K562 (cell line): Measurements from ENCODE around the gene RBMS3. TPM values are rescaled to one million over a fixed set of nuclear protein-coding genes. Genes with fewer than 3 reads are reported as not detected.

Experiments
- ATAC-seq: fragments of 200-7000 bp; cut with Tn5 transposase; 3 replicates; pipeline ENCODE4 v1.9.1; 2020; ENCODE audit warnings: moderate library complexity
- BruUV-seq: library from RNA; stranded (reverse); fragments of 400-500 nt; replicated peaks from 2 replicates; lab custom pipeline; 2021; lab: Mats Ljungman, UMichigan
- CTCF ChIA-PET: fragments of 300-600 bp; formaldehyde crosslinking; extraction: SDS; loops from one replicate; lab custom pipeline; 2021; ENCODE audit warnings: low intra/inter-chr PET ratio; lab: Yijun Ruan, JAX
- POLR2A ChIA-PET: fragments of 300-600, 350-650 bp; sonication (Branson Sonifier 250); formaldehyde crosslinking; extraction: SDS; loops from one replicate; lab custom pipeline; 2021; ENCODE audit warnings: antibody characterized with exemption, inconsistent platforms; lab: Yijun Ruan, JAX
- DNase-seq, 4 experiments: peaks; one replicate each; pipeline versions ENCODE4 v3.0.0 to v3.0.0-alpha.2; 2011 to 2018; ENCODE audit warnings: low spot score in 3 of 4, mixed read lengths in 3 of 4; ENCODE audit errors: extremely low read depth in 1 of 4
- FAIRE-seq: peaks from 2 replicates; lab custom pipeline; 2011; peaks lifted over from hg19 to GRCh38; lab: Jason Lieb, UNC
- H2AFZ ChIP-seq: 2 replicates; pipeline ENCODE4 v1.6.0; 2011; ENCODE audit warnings: low read depth, low read length, control low read depth, inconsistent platforms
- H3K27ac ChIP-seq: fragments of 200-600 bp; 3 replicates; pipeline ENCODE4 v1.8.0; 2011; ENCODE audit warnings: low read depth, mild to moderate bottlenecking, control low read depth, inconsistent platforms, low read length, moderate library complexity, mixed read lengths; ENCODE audit errors: extremely low read depth
- H3K27me3 ChIP-seq, 2 experiments: fragments of 300-600 bp in 1 of 2; 2 replicates in 1 of 2; 3 replicates in 1 of 2; pipeline versions ENCODE4 v1.6.0 to v1.8.0; 2011; ENCODE audit warnings: inconsistent platforms in 2 of 2, low read length in 2 of 2, mild to moderate bottlenecking in 1 of 2, mixed read lengths in 1 of 2, moderate library complexity in 1 of 2; ENCODE audit not compliant: control insufficient read depth in 2 of 2, insufficient read depth in 2 of 2
- H3K36me3 ChIP-seq: fragments of 300-600 bp; 3 replicates; pipeline ENCODE4 v1.8.0; 2011; ENCODE audit warnings: mild to moderate bottlenecking, low read length, inconsistent platforms; ENCODE audit not compliant: control insufficient read depth, insufficient read depth
- H3K4me1 ChIP-seq, 2 experiments: fragments of 200-600 bp in 1 of 2; replicated peaks in 1 of 2; 2 replicates in 1 of 2; 3 replicates in 1 of 2; pipeline versions ENCODE4 v1.5.1 to v1.8.0; 2011; ENCODE audit warnings: inconsistent platforms in 2 of 2, low read length in 2 of 2, mild to moderate bottlenecking in 1 of 2, mixed read lengths in 1 of 2, moderate library complexity in 1 of 2; ENCODE audit not compliant: control insufficient read depth in 2 of 2, insufficient read depth in 2 of 2
- H3K4me2 ChIP-seq: 2 replicates; pipeline ENCODE4 v1.6.1; 2011; ENCODE audit warnings: low read length, control low read depth, inconsistent platforms, mixed read lengths; ENCODE audit not compliant: insufficient read depth
- H3K4me3 ChIP-seq: fragments of 200-600 bp; sonication (generic), shearing (Covaris generic); 2 replicates; pipeline ENCODE4 v1.5.1; 2016; ENCODE audit warnings: control low read depth, inconsistent platforms
- H3K79me2 ChIP-seq: fragments of 200-600 bp; 3 replicates; pipeline ENCODE4 v1.8.0; 2011; ENCODE audit warnings: low read length, inconsistent platforms; ENCODE audit not compliant: control insufficient read depth, insufficient read depth
- H3K9ac ChIP-seq, 2 experiments: 2 replicates each; pipeline versions ENCODE4 v1.6.0 to v1.6.1; 2011; ENCODE audit warnings: low read depth in 2 of 2, low read length in 2 of 2, control low read depth in 1 of 2, inconsistent platforms in 1 of 2, mild to moderate bottlenecking in 1 of 2, mixed read lengths in 1 of 2; ENCODE audit not compliant: insufficient read depth in 1 of 2
- H3K9me1 ChIP-seq: one replicate; pipeline ENCODE4 v1.6.0; 2011; ENCODE audit warnings: inconsistent platforms, mild to moderate bottlenecking, low read length, moderate library complexity; ENCODE audit not compliant: control insufficient read depth, insufficient read depth
- H3K9me3 ChIP-seq: replicated peaks from 2 replicates; pipeline ENCODE4 v1.5.1; 2011; ENCODE audit warnings: low read depth, low read length, inconsistent platforms; ENCODE audit not compliant: control insufficient read depth, insufficient read depth
- H4K20me1 ChIP-seq: replicated peaks from 2 replicates; pipeline ENCODE4 v1.6.1; 2011; ENCODE audit warnings: low read length, inconsistent platforms, mixed read lengths; ENCODE audit not compliant: control insufficient read depth, insufficient read depth
- DDX20 ChIP-seq: fragments of 450-650 bp; IDR thresholded peaks from 2 replicates; pipeline ENCODE4 v1.6.1; 2016; ENCODE audit warnings: missing genetic modification characterization, low read depth, mild to moderate bottlenecking, missing compliant biosample characterization, moderate library complexity
- GABPA ChIP-seq: fragments of 200-800 bp; sonication (Bioruptor generic); conservative IDR thresholded peaks from 2 replicates; pipeline ENCODE4 v1.6.1; 2016; ENCODE audit warnings: low read depth, missing genetic modification characterization, missing compliant biosample characterization
- HIVEP1 ChIP-seq: fragments of 250-450 bp; sonication (Bioruptor Pico); IDR thresholded peaks from 2 replicates; pipeline ENCODE4 v1.4.0; 2020; ENCODE audit warnings: mild to moderate bottlenecking
- SMAD2 ChIP-seq: fragments of 150-350 bp; IDR thresholded peaks from 2 replicates; pipeline ENCODE4 v1.6.1; 2014; ENCODE audit warnings: low read depth, mild to moderate bottlenecking, low read length
- ZNF395 ChIP-seq: fragments of 200-800 bp; sonication (Bioruptor generic); IDR thresholded peaks from 2 replicates; pipeline ENCODE4 v1.6.1; 2017; ENCODE audit warnings: missing genetic modification characterization, missing compliant biosample characterization
- ZSCAN32 ChIP-seq: fragments of 450-650 bp; formaldehyde crosslinking; IDR thresholded peaks from 2 replicates; pipeline ENCODE4 v1.4.0; 2020; ENCODE audit warnings: mild to moderate bottlenecking, moderate library complexity
- whole genome bisulfite sequencing: fragments of 100-300 bp; shearing (Covaris generic); methylation state at CpG from one replicate; pipeline ENCODE4 v1.1.6; 2016; ENCODE audit warnings: low coverage, mixed read lengths; ENCODE audit not compliant: insufficient coverage; ENCODE audit errors: missing lambda C conversion rate; 5-methylcytosine and 5-hydroxymethylcytosine counted together
- in situ Hi-C: fragments of 300-500 bp; cut with MboI; formaldehyde crosslinking; loops from 4 replicates; pipeline ENCODE4 v1.15.0; 2018; ENCODE audit warnings: inconsistent platforms, mixed read lengths
- intact Hi-C: fragments of 100-400 bp; cut with micrococcal nuclease; formaldehyde crosslinking; loops from 2 replicates; pipeline ENCODE4 v1.14.2; 2022
- polyA plus RNA-seq, 8 experiments: library from polyadenylated mRNA; depleted of rRNA in 4 of 8; stranded (reverse) in 5 of 8; unstranded in 3 of 8; fragments of >200 nt; fragmentation: Nextera tagmentation in 2 of 8; fragmentation: Illumina TruSeq in 1 of 8; extraction: Ambion mirVana in 2 of 8; extraction: Trizol in 1 of 8; gene quantifications; 2 replicates each; pipeline versions ENCODE4 v1.2.1 to v1.2.3, GENCODE V29; 2011 to 2014; ENCODE audit warnings: inconsistent platforms in 1 of 8, missing spikeins in 1 of 8
- total RNA-seq, 7 experiments: library from RNA; depleted of rRNA in 6 of 7; stranded (reverse); fragments of >200 nt in 6 of 7; fragmentation: Illumina TruSeq in 2 of 7; extraction: Trizol in 2 of 7; gene quantifications; 2 replicates each; pipeline versions ENCODE4 v1.2.1 to v1.2.3, GENCODE V29; 2011 to 2021; ENCODE audit warnings: low replicate concordance in 1 of 7
- TF ChIP-seq, protein P1 (sequence below), 2 experiments: fragments of 150-350 bp in 1 of 2; IDR thresholded peaks; 2 replicates each; pipeline ENCODE4 v1.6.1; 2012 to 2016; ENCODE audit warnings: low read depth in 2 of 2, low read length in 2 of 2, mild to moderate bottlenecking in 1 of 2, moderate library complexity in 1 of 2
- TF ChIP-seq, protein P2 (sequence below): fragments of 250-450 bp; sonication (Bioruptor Pico); IDR thresholded peaks from 2 replicates; pipeline ENCODE4 v1.8.0; 2021; ENCODE audit warnings: borderline replicate concordance, mild to moderate bottlenecking, moderate library complexity; ENCODE audit not compliant: poor library complexity, severe bottlenecking

The RBMS3 gene
- total and polyA plus RNA-seq, 9 of the 15 experiments (the other 6 are each of a cell fraction or from before 2014, with no cell fraction given): 0.20 TPM; not detected in 8

GRCh38 chr3:29363110-29363509 lies 82.2 kb downstream of the RBMS3 start:
- FAIRE-seq (no peak), DNase-seq (no peak), ATAC-seq (no peak)
- no peak overlapping the region for H3K27ac ChIP-seq
- in situ Hi-C loops (no loop called here), intact Hi-C loops (no loop called here)
- H3K4me1 ChIP-seq: no peaks in the 10 kb centered on the region
- H3K9ac ChIP-seq: no peak overlapping the region
- H3K4me2 ChIP-seq: no peak overlapping the region
- no peaks in the 10 kb centered on the region for H4K20me1 ChIP-seq
- no peaks in the 10 kb centered on the region for H3K36me3 ChIP-seq
- no peaks in the 10 kb centered on the region for H3K9me1 ChIP-seq
- no peak overlapping the region for H3K4me3 ChIP-seq
- no peak overlapping the region for H2AFZ ChIP-seq
- H3K27me3 ChIP-seq: no peaks in the 10 kb centered on the region
- CTCF ChIA-PET: no interaction called here
- POLR2A ChIA-PET: no interaction called here
- no peaks in the 10 kb centered on the region for H3K9me3 ChIP-seq
- BruUV-seq: no TSS peak
- 0% methylated on average over 2 of the region's 2 CpGs for WGBS
- H3K79me2 ChIP-seq: no peaks in the 10 kb centered on the region
- TF ChIP-seq, protein P1, sequence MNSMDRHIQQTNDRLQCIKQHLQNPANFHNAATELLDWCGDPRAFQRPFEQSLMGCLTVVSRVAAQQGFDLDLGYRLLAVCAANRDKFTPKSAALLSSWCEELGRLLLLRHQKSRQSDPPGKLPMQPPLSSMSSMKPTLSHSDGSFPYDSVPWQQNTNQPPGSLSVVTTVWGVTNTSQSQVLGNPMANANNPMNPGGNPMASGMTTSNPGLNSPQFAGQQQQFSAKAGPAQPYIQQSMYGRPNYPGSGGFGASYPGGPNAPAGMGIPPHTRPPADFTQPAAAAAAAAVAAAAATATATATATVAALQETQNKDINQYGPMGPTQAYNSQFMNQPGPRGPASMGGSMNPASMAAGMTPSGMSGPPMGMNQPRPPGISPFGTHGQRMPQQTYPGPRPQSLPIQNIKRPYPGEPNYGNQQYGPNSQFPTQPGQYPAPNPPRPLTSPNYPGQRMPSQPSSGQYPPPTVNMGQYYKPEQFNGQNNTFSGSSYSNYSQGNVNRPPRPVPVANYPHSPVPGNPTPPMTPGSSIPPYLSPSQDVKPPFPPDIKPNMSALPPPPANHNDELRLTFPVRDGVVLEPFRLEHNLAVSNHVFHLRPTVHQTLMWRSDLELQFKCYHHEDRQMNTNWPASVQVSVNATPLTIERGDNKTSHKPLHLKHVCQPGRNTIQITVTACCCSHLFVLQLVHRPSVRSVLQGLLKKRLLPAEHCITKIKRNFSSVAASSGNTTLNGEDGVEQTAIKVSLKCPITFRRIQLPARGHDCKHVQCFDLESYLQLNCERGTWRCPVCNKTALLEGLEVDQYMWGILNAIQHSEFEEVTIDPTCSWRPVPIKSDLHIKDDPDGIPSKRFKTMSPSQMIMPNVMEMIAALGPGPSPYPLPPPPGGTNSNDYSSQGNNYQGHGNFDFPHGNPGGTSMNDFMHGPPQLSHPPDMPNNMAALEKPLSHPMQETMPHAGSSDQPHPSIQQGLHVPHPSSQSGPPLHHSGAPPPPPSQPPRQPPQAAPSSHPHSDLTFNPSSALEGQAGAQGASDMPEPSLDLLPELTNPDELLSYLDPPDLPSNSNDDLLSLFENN (IDR thresholded peaks at IDR 0.05; ENCODE audit: low read depth in 2 of 2, low read length in 2 of 2): no peak
- TF ChIP-seq SMAD2 (no peak), GABPA (tag) (no peak), ZNF395 (CRISPR knock-in tag) (no peak), ZSCAN32 (CRISPR knock-in tag) (no peak), HIVEP1 (no peak), DDX20 (tag) (no peak)
- TF ChIP-seq, protein P2, sequence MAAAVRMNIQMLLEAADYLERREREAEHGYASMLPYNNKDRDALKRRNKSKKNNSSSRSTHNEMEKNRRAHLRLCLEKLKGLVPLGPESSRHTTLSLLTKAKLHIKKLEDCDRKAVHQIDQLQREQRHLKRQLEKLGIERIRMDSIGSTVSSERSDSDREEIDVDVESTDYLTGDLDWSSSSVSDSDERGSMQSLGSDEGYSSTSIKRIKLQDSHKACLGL (CRISPR knock-in tag): no peak
